K562 (cell line): ENCODE results near the gene PLCB4. TPM values are rescaled to one million over a fixed set of nuclear protein-coding genes. Genes with fewer than 3 reads are reported as not detected.

Experiments
- ATAC-seq: fragments of 200-7000 bp; cut with Tn5 transposase; 3 replicates; pipeline ENCODE4 v1.9.1; 2020; ENCODE audit warnings: moderate library complexity
- BruUV-seq: library from RNA; stranded (reverse); fragments of 400-500 nt; replicated peaks from 2 replicates; lab custom pipeline; 2021; lab: Mats Ljungman, UMichigan
- CTCF ChIA-PET: fragments of 300-600 bp; formaldehyde crosslinking; extraction: SDS; loops from one replicate; lab custom pipeline; 2021; ENCODE audit warnings: low intra/inter-chr PET ratio; lab: Yijun Ruan, JAX
- POLR2A ChIA-PET: fragments of 300-600, 350-650 bp; sonication (Branson Sonifier 250); formaldehyde crosslinking; extraction: SDS; loops from one replicate; lab custom pipeline; 2021; ENCODE audit warnings: antibody characterized with exemption, inconsistent platforms; lab: Yijun Ruan, JAX
- DNase-seq, 4 experiments: peaks; one replicate each; pipeline versions ENCODE4 v3.0.0 to v3.0.0-alpha.2; 2011 to 2018; ENCODE audit warnings: low spot score in 3 of 4, mixed read lengths in 3 of 4; ENCODE audit errors: extremely low read depth in 1 of 4
- FAIRE-seq: peaks from 2 replicates; lab custom pipeline; 2011; peaks lifted over from hg19 to GRCh38; lab: Jason Lieb, UNC
- H2AFZ ChIP-seq: 2 replicates; pipeline ENCODE4 v1.6.0; 2011; ENCODE audit warnings: low read depth, low read length, control low read depth, inconsistent platforms
- H3K27ac ChIP-seq: fragments of 200-600 bp; 3 replicates; pipeline ENCODE4 v1.8.0; 2011; ENCODE audit warnings: low read depth, mild to moderate bottlenecking, control low read depth, inconsistent platforms, low read length, moderate library complexity, mixed read lengths; ENCODE audit errors: extremely low read depth
- H3K27me3 ChIP-seq, 2 experiments: fragments of 300-600 bp in 1 of 2; 2 replicates in 1 of 2; 3 replicates in 1 of 2; pipeline versions ENCODE4 v1.6.0 to v1.8.0; 2011; ENCODE audit warnings: inconsistent platforms in 2 of 2, low read length in 2 of 2, mild to moderate bottlenecking in 1 of 2, mixed read lengths in 1 of 2, moderate library complexity in 1 of 2; ENCODE audit not compliant: control insufficient read depth in 2 of 2, insufficient read depth in 2 of 2
- H3K36me3 ChIP-seq: fragments of 300-600 bp; 3 replicates; pipeline ENCODE4 v1.8.0; 2011; ENCODE audit warnings: mild to moderate bottlenecking, low read length, inconsistent platforms; ENCODE audit not compliant: control insufficient read depth, insufficient read depth
- H3K4me1 ChIP-seq, 2 experiments: fragments of 200-600 bp in 1 of 2; replicated peaks in 1 of 2; 2 replicates in 1 of 2; 3 replicates in 1 of 2; pipeline versions ENCODE4 v1.5.1 to v1.8.0; 2011; ENCODE audit warnings: inconsistent platforms in 2 of 2, low read length in 2 of 2, mild to moderate bottlenecking in 1 of 2, mixed read lengths in 1 of 2, moderate library complexity in 1 of 2; ENCODE audit not compliant: control insufficient read depth in 2 of 2, insufficient read depth in 2 of 2
- H3K4me2 ChIP-seq: 2 replicates; pipeline ENCODE4 v1.6.1; 2011; ENCODE audit warnings: low read length, control low read depth, inconsistent platforms, mixed read lengths; ENCODE audit not compliant: insufficient read depth
- H3K4me3 ChIP-seq: fragments of 200-600 bp; sonication (generic), shearing (Covaris generic); 2 replicates; pipeline ENCODE4 v1.5.1; 2016; ENCODE audit warnings: control low read depth, inconsistent platforms
- H3K79me2 ChIP-seq: fragments of 200-600 bp; 3 replicates; pipeline ENCODE4 v1.8.0; 2011; ENCODE audit warnings: low read length, inconsistent platforms; ENCODE audit not compliant: control insufficient read depth, insufficient read depth
- H3K9ac ChIP-seq, 2 experiments: 2 replicates each; pipeline versions ENCODE4 v1.6.0 to v1.6.1; 2011; ENCODE audit warnings: low read depth in 2 of 2, low read length in 2 of 2, control low read depth in 1 of 2, inconsistent platforms in 1 of 2, mild to moderate bottlenecking in 1 of 2, mixed read lengths in 1 of 2; ENCODE audit not compliant: insufficient read depth in 1 of 2
- H3K9me1 ChIP-seq: one replicate; pipeline ENCODE4 v1.6.0; 2011; ENCODE audit warnings: inconsistent platforms, mild to moderate bottlenecking, low read length, moderate library complexity; ENCODE audit not compliant: control insufficient read depth, insufficient read depth
- H3K9me3 ChIP-seq: replicated peaks from 2 replicates; pipeline ENCODE4 v1.5.1; 2011; ENCODE audit warnings: low read depth, low read length, inconsistent platforms; ENCODE audit not compliant: control insufficient read depth, insufficient read depth
- H4K20me1 ChIP-seq: replicated peaks from 2 replicates; pipeline ENCODE4 v1.6.1; 2011; ENCODE audit warnings: low read length, inconsistent platforms, mixed read lengths; ENCODE audit not compliant: control insufficient read depth, insufficient read depth
- BRCA1 ChIP-seq, 2 experiments: fragments of 450-650 bp in 1 of 2; sonication (generic) in 1 of 2; formaldehyde crosslinking in 1 of 2; IDR thresholded peaks; 2 replicates each; pipeline versions ENCODE4 v1.5.0 to v1.6.1; 2017 to 2020; ENCODE audit warnings: mild to moderate bottlenecking in 1 of 2, missing genetic modification reagents in 1 of 2
- FOXP1 ChIP-seq: sonication (generic); formaldehyde crosslinking; IDR thresholded peaks from 2 replicates; pipeline ENCODE4 v1.8.0; 2022; ENCODE audit warnings: mild to moderate bottlenecking, missing genetic modification reagents
- ILF3 ChIP-seq: fragments of 450-650 bp; IDR thresholded peaks from 2 replicates; pipeline ENCODE4 v1.6.1; 2018; ENCODE audit warnings: antibody characterized with exemption, mild to moderate bottlenecking, moderate library complexity, borderline replicate concordance
- MECOM ChIP-seq: fragments of 250-450 bp; sonication (Bioruptor Pico); IDR thresholded peaks from 2 replicates; pipeline ENCODE4 v1.8.0; 2022; ENCODE audit warnings: inconsistent platforms
- NR4A1 ChIP-seq, 2 experiments: fragments of 250-450 bp in 1 of 2; fragments of 450-650 bp in 1 of 2; sonication (Bioruptor Pico) in 1 of 2; IDR thresholded peaks; 2 replicates each; pipeline versions ENCODE4 v1.4.0 to v1.6.1; 2016 to 2020; ENCODE audit warnings: mild to moderate bottlenecking in 2 of 2, missing compliant biosample characterization in 1 of 2, missing genetic modification characterization in 1 of 2, moderate library complexity in 1 of 2
- SRSF7 ChIP-seq: fragments of 200-400 bp; formaldehyde crosslinking; optimal IDR thresholded peaks from 2 replicates; pipeline ENCODE3; 2017; ENCODE audit warnings: mild to moderate bottlenecking, low read depth, low read length
- ZNF133 ChIP-seq: fragments of 250-450 bp; sonication (Bioruptor Pico); IDR thresholded peaks from 2 replicates; pipeline ENCODE4 v1.4.0; 2020; ENCODE audit warnings: mild to moderate bottlenecking
- ZNF282 ChIP-seq: sonication (generic); formaldehyde crosslinking; IDR thresholded peaks from 2 replicates; pipeline ENCODE4 v1.8.1; 2023; ENCODE audit warnings: missing genetic modification reagents
- ZNF3 ChIP-seq: fragments of 250-450 bp; sonication (Bioruptor Pico); IDR thresholded peaks from 2 replicates; pipeline ENCODE4 v1.5.0; 2021; ENCODE audit warnings: mild to moderate bottlenecking, moderate library complexity
- WGBS: fragments of 100-300 bp; shearing (Covaris generic); methylation state at CpG from one replicate; pipeline ENCODE4 v1.1.6; 2016; ENCODE audit warnings: low coverage, mixed read lengths; ENCODE audit not compliant: insufficient coverage; ENCODE audit errors: missing lambda C conversion rate; 5-methylcytosine and 5-hydroxymethylcytosine counted together
- in situ Hi-C: fragments of 300-500 bp; cut with MboI; formaldehyde crosslinking; loops from 4 replicates; pipeline ENCODE4 v1.15.0; 2018; ENCODE audit warnings: inconsistent platforms, mixed read lengths
- intact Hi-C: fragments of 100-400 bp; cut with micrococcal nuclease; formaldehyde crosslinking; loops from 2 replicates; pipeline ENCODE4 v1.14.2; 2022
- polyA plus RNA-seq, 8 experiments: library from polyadenylated mRNA; depleted of rRNA in 4 of 8; stranded (reverse) in 5 of 8; unstranded in 3 of 8; fragments of >200 nt; fragmentation: Nextera tagmentation in 2 of 8; fragmentation: Illumina TruSeq in 1 of 8; extraction: Ambion mirVana in 2 of 8; extraction: Trizol in 1 of 8; gene quantifications; 2 replicates each; pipeline versions ENCODE4 v1.2.1 to v1.2.3, GENCODE V29; 2011 to 2014; ENCODE audit warnings: inconsistent platforms in 1 of 8, missing spikeins in 1 of 8
- total RNA-seq, 7 experiments: library from RNA; depleted of rRNA in 6 of 7; stranded (reverse); fragments of >200 nt in 6 of 7; fragmentation: Illumina TruSeq in 2 of 7; extraction: Trizol in 2 of 7; gene quantifications; 2 replicates each; pipeline versions ENCODE4 v1.2.1 to v1.2.3, GENCODE V29; 2011 to 2021; ENCODE audit warnings: low replicate concordance in 1 of 7
- TF ChIP-seq, protein P1 (sequence below), 3 experiments: IDR thresholded peaks in 2 of 3; conservative IDR thresholded peaks in 1 of 3; 2 replicates each; pipeline ENCODE4 v1.5.1; 2011 to 2012; ENCODE audit warnings: low read length in 3 of 3, mild to moderate bottlenecking in 3 of 3, control low read depth in 2 of 3, improper control_type of control experiment in 1 of 3, inconsistent platforms in 1 of 3, low read depth in 1 of 3, mixed read lengths in 1 of 3, moderate library complexity in 1 of 3; ENCODE audit not compliant: insufficient read depth in 2 of 3
- TF ChIP-seq, protein P2 (sequence below): IDR thresholded peaks from 2 replicates; pipeline ENCODE4 v1.6.1; 2011; ENCODE audit not compliant: insufficient read length; ENCODE audit errors: extremely low read depth
- TF ChIP-seq, protein P3 (sequence below): sonication (generic); formaldehyde crosslinking; IDR thresholded peaks from 2 replicates; pipeline ENCODE4 v1.8.1; 2023; ENCODE audit warnings: mild to moderate bottlenecking, missing genetic modification reagents
- TF ChIP-seq, protein P4 (sequence below): sonication (generic); formaldehyde crosslinking; IDR thresholded peaks from 2 replicates; pipeline ENCODE4 v1.8.0; 2022; ENCODE audit warnings: mild to moderate bottlenecking, low read depth, missing genetic modification reagents

PLCB4 gene
- total and polyA plus RNA-seq, 9 of the 15 experiments (the other 6 are each of a cell fraction or from before 2014, with no cell fraction given), result 0.20 to 2.9 (median 0.52) TPM

DNA sequence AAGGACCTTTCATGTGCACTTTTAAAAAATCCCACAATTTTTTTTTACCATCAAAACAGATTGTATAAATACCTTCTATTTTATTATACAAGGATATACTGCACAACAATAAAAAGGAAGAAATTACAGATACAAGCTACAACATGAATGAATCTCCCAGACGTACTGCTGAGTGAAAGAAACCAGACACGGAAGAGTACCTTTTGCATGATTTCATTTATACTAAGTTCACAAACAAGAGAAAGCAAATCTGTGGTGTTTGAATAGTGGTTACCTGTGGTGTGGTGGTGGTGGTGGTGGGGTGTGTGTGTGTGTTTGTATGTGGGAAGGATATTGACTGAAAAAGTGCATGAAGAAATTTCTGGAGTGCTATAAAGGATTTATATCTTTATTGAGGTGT is 6.8 kb upstream of the PLCB4 start (continued):
- TF ChIP-seq BRCA1 (IDR thresholded peaks at IDR 0.05) (no peak), BRCA1 (CRISPR knock-in tag; IDR thresholded peaks at IDR 0.05) (no peak)

DNA sequence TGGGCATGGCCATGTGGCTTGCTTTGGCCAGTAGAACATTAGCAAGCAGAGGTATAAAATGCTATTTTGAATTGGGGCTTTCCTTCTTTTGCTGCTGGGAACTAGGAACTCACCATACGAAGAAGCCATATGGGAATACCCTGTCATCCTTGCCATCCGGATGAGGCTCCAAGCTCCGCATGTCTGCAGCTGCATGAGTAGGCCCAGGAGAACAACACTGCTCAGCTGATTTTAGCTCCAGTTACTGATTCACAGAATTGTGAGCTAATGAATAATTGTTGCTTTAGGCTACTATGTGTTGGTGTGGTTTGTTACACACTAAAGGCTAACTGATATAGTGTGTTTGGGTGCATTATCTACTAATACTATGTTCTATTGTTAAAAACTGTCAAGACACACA is 2.7 kb upstream of the PLCB4 start:
- WGBS, result 40% methylated on average over 3 of the region's 3 CpGs
- ATAC-seq, result no peak
- Histone ChIP-seq H2AFZ (no peak overlapping the region), H3K79me2 (no peaks in the 10 kb centered on the region), H4K20me1 (no peaks in the 10 kb centered on the region), H3K9me3 (no peaks in the 10 kb centered on the region), H3K9me1 (no peaks in the 10 kb centered on the region), H3K27ac (no peak overlapping the region), H3K4me2 (no peak overlapping the region), H3K9ac (no peak overlapping the region), H3K4me1 (peaks cover 0 to 12% of the 10 kb centered on the region in 2 experiments; a peak in 2 of 5 replicates)
- intact Hi-C loops, result no loop called here
- in situ Hi-C loops, result no loop called here
- ChIA-PET POLR2A (no interaction called here), CTCF (no interaction called here)
- no peak for DNase-seq
- no TSS peak for BruUV-seq
- no peak for FAIRE-seq
- TF ChIP-seq, protein P1, sequence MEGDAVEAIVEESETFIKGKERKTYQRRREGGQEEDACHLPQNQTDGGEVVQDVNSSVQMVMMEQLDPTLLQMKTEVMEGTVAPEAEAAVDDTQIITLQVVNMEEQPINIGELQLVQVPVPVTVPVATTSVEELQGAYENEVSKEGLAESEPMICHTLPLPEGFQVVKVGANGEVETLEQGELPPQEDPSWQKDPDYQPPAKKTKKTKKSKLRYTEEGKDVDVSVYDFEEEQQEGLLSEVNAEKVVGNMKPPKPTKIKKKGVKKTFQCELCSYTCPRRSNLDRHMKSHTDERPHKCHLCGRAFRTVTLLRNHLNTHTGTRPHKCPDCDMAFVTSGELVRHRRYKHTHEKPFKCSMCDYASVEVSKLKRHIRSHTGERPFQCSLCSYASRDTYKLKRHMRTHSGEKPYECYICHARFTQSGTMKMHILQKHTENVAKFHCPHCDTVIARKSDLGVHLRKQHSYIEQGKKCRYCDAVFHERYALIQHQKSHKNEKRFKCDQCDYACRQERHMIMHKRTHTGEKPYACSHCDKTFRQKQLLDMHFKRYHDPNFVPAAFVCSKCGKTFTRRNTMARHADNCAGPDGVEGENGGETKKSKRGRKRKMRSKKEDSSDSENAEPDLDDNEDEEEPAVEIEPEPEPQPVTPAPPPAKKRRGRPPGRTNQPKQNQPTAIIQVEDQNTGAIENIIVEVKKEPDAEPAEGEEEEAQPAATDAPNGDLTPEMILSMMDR (IDR thresholded peaks at IDR 0.05 in 2 of 3, conservative IDR thresholded peaks at IDR 0.05 in 1 of 3; ENCODE audit: insufficient read depth in 2 of 3, low read depth in 1 of 3, low read length in 3 of 3), result no peak
- TF ChIP-seq, protein P2, sequence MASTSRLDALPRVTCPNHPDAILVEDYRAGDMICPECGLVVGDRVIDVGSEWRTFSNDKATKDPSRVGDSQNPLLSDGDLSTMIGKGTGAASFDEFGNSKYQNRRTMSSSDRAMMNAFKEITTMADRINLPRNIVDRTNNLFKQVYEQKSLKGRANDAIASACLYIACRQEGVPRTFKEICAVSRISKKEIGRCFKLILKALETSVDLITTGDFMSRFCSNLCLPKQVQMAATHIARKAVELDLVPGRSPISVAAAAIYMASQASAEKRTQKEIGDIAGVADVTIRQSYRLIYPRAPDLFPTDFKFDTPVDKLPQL, result no peak
- TF ChIP-seq SRSF7 (no peak), FOXP1 (no peak), ZNF282 (CRISPR knock-in tag) (no peak), ILF3 (no peak), ZNF133 (CRISPR knock-in tag) (no peak), MECOM (no peak), ZNF3 (no peak), NR4A1 (CRISPR knock-in tag; IDR thresholded peaks at IDR 0.05) (no peak), NR4A1 (tag; IDR thresholded peaks at IDR 0.05) (no peak)
- TF ChIP-seq, protein P3, sequence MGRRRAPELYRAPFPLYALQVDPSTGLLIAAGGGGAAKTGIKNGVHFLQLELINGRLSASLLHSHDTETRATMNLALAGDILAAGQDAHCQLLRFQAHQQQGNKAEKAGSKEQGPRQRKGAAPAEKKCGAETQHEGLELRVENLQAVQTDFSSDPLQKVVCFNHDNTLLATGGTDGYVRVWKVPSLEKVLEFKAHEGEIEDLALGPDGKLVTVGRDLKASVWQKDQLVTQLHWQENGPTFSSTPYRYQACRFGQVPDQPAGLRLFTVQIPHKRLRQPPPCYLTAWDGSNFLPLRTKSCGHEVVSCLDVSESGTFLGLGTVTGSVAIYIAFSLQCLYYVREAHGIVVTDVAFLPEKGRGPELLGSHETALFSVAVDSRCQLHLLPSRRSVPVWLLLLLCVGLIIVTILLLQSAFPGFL, result no peak
- TF ChIP-seq, protein P4, sequence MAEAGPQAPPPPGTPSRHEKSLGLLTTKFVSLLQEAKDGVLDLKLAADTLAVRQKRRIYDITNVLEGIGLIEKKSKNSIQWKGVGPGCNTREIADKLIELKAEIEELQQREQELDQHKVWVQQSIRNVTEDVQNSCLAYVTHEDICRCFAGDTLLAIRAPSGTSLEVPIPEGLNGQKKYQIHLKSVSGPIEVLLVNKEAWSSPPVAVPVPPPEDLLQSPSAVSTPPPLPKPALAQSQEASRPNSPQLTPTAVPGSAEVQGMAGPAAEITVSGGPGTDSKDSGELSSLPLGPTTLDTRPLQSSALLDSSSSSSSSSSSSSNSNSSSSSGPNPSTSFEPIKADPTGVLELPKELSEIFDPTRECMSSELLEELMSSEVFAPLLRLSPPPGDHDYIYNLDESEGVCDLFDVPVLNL (CRISPR knock-in tag), result no peak
- TF ChIP-seq, all 486 proteins: peak for 0
- Histone ChIP-seq H3K4me3 (no peak overlapping the region), H3K36me3 (no peaks in the 10 kb centered on the region), H3K27me3 (no peaks in the 10 kb centered on the region)
